GM18511 (cell line): ENCODE measurements around the gene PIK3R6.

ENCODE experiments used
- ATAC-seq: cut with Tn5 transposase; IDR thresholded peaks from one replicate; pipeline ENCODE4 v1.9.1; 2021; ENCODE audit warnings: mild to moderate bottlenecking, moderate library complexity; ENCODE audit not compliant: unreplicated experiment

Gene PIK3R6, protein sequence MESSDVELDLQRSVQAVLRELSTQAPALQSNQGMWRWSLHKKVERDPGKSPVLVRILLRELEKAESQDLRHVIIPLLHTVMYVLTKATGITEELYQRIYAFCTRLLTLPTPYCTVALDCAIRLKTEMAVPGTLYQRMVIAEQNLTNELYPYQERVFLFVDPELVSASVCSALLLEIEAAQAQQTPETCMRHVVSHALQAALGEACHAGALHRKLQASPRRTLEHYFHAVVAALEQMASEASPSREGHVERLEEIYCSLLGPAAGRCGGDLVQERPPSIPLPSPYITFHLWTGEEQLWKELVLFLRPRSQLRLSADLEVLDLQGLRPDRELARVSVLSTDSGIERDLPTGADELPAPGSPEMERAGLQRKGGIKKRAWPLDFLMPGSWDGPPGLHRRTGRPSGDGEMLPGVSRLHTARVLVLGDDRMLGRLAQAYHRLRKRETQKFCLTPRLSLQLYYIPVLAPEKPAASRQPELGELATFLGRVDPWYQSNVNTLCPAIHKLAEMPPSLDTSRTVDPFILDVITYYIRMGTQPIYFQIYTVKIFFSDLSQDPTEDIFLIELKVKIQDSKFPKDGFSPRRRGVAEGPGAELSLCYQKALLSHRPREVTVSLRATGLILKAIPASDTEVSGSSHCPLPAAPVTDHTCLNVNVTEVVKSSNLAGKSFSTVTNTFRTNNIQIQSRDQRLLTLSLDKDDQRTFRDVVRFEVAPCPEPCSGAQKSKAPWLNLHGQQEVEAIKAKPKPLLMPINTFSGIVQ

DNA sequence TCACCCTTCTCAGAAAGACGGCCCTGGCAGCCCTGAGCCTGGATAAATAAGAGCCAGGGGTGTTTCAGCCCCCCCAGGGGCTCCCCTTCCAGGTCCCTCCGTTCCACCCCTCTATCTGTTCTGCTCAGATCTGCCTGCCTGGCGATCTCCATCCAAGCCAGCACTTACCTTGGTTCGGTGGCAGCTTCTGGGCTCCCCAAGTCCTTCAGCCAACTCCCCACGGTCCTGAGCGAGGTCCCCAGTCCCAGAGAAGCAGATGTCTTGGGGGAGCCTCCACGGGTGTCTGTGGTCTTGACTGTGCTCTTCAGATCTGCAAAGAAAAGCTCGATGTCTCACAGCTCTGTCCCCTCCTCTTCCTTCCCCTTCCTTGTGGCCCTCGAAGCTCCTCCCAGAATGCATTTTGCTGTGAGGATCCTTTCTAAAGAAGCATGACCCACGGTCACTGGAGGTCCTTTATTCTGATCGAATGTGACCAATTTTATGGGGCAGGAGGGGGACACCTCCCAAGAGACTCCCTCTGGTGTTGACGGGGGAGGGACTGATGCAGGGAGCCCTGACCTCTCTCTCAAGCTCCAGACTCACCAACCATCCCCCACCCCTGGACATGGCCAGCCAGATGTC lies at the start of gene PIK3R6:
Gene PIK3R6 (minus strand): TSS at position 314 of the 621 bp plus-strand sequence. CDS start 17,880 bp downstream, outside the sequence.
- ATAC-seq: no peak

DNA sequence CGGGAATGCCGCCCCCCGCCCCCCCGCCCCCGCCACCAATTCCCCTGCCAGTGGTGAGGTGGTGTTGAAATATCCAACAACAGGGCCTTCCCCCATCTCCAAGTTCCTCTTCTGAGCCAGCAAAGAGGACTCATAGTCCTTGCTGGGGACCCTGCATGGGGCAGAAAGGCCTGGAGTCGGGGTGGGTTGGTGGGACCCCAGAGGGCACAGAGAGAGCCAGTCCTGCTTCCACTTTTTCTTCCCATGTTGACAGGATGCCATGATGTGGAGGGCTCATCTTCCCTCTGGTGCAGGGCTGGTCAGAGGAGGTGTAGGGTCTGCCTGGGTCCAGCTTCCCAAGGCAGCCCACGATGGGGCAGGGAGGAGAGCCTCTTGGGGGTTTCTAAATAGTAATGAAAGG lies 49.0 kb upstream of the PIK3R6 start:
- no peak for ATAC-seq

DNA sequence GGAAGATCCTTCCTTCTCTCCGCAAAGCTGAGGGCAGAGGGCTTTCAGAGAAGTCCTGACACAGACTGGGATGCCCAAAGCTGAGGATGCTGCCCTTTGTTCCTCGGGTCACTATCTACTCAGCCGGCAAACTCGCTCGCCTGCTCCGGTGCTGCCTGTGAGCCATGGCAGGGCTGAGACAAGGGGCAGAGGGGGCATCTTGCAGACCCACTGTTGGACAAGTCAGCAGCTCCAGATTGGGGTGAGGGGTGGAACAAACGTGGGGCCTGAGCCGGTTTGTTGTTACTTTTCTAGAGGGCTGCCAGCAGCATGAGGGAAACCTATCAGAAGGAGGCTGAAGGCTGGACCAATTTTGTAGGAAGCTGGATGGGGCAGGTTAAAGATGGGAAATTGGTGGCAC lies 47.1 kb upstream of the PIK3R6 start:
- no peak for ATAC-seq

DNA sequence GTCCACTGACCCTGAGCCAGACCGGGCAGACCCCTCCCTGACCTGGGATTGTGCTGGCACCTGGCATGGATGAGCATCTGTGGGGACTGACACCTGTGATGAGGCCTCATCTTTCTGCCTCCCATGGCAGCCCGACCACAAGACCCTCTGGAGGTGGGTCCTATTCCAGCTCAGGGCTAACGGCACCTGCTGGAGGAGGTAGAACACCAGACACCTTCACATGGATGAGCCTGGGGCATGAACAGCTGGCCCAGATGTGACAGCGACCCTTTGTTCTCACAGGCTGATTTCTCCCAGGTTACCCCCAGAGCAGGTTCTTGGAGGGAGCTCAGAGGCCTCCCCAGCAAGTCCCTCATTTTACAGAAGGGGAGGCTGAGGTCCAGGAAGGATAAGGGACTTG lies 46.4 kb upstream of the PIK3R6 start:
- ATAC-seq: no peak

DNA sequence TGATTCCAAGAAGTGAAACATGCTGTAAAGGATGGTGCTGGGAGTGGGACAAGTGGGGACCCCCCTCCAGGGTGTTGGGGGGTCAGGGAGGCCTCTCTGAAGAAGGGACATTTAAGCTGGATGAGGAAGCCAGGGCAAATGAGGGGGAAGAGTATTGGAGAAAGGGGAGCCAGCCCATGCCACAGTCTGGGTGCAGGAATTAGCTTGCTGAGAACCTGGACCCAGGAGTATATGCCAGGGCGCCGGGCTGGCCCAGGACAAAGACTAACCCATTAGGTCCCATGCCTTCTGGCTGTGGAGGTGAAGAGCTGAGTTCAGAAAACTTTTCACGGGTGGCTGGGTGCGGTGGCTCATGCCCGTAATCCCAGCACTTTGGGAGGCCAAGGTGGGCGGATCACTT lies 45.6 kb upstream of the PIK3R6 start:
- no peak for ATAC-seq

DNA sequence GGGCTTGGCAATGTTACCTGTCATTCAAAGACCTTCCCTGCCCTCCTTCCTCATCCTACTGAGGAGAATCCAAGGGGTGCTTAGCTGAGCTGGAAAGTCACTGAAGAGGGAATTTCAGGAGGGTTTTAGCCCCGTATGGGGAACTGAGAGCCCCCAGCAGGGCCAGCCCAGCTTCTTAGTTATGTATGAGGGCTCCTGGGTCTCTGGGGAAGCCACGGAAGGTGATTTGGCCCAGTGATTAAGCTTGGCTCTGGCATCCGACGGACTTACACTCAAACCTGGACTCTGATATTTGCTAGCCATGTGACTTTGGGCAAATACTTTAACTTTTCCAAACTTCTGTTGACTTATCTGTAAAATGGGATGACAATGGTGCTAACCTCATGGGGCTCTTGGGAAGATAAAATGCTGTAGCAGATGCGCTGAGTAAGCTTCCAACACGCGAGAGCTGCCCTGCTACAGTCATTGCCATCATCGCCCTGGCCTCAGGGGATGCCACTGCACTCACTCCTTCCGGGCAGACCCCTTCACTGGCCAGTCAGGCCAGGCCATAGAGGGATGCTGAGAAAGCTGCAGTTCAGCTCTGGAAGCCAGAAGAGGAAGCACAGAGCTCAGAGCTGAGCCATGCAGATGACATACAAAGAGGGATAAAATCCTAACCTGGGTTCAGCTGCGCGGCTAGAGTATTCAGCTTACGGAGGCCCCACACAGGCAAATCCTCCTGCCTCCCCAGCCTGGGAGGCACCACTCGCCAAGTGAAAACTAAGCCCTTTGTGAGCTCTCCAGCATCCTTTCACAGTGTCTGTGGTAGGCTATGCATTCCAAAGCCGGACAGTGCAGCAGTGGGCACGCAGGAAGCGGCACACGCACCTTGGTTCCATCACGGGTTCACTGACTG lies 44.9 kb upstream of the PIK3R6 start:
- ATAC-seq: no peak

DNA sequence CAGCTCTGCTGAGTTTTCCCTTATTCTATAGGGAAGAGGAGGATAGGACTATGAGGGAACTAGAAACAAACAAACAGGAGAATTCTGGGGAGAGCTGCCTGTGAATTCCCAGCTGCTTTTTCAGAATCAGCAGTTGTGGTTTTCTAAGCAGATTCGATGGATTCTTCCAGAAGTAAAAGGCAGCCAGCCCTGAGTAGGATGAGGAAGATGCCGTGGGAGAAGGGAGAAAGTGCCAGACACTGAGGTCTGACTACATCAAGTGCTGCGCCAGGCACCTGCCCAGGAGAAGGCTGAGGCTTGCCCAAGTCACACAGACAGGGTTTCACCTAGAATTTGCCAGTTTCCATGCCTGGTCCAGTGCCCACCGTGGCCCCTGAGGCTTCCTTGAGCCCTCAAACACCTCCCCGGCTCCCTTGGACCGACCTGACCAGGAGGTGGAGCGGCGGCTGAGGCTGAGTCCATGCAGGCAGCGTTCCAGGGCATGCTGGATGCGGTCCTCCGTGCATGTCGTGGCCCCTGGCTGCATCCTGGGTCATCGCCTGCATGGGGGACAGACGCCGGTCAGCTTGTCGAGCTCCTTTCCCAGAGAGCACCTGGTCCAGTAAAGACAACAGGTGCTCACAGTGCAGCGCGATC lies 43.6 kb upstream of the PIK3R6 start:
- ATAC-seq: no peak

DNA sequence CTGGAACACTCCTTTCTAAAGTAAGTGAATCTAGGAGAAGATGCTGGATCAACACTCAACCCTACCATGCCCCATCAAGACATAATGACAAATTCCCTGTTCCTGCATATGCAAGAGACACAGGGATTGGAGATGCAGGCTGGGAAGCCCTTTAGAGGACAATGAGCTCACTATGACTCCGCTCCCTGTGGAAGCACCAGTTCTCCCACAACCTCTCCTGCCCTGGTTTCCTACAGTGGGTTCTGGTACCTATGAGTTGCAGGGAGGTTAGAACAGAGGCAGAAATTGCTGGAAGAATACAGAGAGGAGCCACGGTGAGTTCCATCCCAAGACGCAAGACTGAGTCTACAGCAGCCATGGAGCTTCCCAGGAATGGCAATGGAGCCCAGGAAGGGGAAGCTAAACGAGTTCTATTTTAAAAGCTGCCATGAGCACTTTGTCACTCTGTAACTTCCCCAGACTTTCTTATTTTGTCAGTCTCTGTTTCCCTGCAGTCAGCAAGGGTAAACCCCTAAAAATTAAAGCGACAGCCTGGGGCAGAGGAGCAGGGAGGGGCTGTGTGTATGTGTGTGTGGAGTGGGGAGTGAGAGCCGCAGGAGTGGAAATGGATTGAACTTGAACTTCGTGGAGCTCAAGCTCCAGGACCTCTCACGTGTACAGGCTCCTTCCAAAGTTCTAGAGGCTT lies 42.3 kb upstream of the PIK3R6 start:
- ATAC-seq: no peak

DNA sequence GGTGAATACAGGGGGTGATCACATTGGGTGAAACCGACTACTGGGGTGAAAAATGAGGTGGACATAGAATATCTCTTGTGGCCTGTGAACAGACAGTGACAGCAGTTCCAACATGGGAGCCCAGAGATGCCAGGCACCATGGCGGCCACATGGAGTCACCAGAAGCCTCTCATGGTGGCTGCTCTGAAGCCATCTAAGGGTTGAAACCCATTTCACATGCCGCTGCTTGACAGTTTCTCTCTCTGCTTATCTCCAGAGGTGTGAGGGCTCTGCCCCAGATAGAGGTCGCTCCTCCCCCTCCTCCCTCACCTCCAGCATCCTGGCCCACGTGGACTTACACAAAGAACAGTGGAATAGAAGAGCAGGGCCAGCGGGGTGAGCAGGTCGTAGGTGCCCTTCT lies 37.9 kb upstream of the PIK3R6 start:
- ATAC-seq: no peak

DNA sequence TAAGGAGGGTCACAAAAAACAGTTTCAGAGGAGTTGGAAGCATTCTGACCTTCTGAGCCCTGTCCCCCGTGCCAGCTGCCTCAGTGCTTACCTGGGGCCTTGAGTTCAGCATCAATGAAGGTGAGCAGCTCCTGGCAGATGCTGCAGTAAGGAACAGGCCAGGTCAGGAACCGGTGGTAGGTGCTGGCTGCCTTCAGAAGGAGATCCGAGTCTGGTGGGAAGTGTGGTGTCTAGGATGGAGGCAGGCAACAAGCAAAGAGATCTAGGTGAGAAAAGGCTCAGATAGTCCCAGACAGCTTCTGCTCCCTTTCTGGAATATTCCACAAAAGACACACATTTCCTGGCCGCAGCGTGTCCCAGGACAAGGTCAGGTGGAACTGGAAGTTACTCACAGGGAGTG lies 37.2 kb upstream of the PIK3R6 start:
- ATAC-seq: no peak

DNA sequence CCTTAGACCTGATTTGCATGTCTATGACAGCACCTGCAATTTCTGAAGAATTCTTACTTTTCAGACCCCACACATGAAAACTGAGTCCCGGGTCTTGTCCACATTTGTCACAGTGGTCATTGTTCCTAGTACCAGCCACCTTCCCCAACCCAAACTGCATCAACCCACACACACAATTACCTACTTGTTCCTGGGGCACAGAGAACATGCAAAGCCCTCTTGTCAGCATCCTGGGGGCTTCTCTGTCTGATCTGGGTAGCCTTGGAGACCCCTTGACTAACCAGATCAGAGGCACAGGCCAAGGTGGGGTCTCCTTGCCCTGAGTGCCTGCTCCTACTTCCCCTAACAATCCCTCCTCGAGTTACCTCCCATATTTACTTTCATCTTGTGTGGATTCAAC lies 36.7 kb upstream of the PIK3R6 start:
- ATAC-seq: no peak

DNA sequence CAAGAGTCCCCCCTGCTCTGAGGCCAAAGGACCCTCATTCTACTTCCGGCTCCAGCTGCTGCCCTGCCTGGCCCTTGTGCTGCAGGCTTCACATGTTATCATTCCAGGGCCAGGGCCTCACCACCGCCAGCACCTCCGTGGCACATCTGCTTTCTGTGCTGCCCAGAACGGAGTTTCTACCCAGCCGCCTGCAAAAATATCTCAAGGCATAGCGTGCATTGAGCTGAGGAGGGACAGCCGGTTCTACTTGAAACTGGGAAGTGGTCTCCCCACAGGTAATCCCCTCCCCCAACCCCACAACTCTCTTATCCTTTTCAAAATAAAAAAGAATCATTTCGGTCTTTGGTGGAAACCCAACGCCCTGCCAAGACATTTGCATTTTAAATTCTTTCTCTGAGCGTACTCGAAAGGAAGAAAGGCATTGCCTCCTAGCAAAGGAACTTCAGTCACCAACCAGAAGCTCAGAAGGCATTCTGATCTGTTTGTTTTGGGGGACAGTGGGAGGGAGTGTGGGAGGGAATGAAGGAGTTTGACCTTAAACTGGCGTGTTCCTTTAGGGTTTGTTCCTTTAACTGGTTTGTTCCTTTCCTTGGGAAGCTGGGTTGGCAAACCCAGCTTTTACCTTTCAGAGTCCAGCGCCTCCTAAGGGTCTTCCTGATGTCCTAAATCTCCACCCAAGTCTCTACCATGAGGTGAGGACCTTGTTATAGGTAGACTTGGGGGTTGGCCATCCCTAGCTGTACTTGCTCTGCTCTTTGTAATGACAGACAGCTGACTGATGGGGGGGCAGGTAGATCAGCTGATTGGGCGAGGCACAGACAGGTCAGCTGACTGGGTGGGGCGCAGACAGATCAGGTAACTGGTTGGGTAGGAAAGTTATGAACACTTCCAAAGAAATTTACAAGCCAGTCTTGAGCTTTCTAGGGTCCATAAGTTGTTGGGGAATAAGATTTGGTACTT lies 33.4 kb upstream of the PIK3R6 start:
- peak; percentile 56 for ATAC-seq

DNA sequence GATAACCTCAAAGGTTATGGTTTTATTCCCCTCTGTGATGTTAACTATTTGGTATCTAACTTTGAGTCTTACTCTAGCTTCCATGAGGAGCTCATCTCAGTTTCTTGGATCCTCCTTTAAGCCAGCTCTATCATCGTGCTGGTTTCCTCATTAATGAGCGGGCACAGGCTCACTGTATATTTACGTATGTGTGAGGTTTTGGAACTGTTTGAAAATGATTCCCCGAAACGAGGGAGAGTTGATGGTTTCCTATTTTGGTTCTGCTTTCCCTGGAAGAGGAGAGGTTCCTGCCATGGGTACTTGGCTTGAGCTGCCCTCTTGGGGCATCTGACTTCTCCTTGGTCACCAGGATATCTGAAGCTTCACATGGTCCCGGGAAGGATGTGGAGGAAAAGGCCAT lies 32.7 kb upstream of the PIK3R6 start:
- ATAC-seq: no peak

DNA sequence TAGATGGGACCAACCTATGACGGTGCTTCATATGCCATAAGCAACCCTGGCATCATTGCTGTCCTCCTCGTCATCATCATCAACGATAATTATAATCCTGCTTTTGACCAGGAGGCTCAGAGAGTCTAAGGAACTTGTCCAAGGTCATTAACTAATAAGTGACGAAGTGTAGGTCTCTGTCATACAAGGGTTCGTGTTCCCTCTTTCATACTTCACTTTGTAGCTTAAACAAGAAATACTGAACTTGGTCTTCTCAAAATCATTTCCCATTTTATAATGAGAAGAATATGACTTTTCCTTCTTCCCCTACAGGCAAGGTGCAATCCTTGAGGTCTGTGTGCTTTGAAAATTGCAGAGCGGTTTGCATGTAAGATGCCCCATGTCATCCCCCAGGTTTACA lies 31.2 kb upstream of the PIK3R6 start:
- no peak for ATAC-seq

DNA sequence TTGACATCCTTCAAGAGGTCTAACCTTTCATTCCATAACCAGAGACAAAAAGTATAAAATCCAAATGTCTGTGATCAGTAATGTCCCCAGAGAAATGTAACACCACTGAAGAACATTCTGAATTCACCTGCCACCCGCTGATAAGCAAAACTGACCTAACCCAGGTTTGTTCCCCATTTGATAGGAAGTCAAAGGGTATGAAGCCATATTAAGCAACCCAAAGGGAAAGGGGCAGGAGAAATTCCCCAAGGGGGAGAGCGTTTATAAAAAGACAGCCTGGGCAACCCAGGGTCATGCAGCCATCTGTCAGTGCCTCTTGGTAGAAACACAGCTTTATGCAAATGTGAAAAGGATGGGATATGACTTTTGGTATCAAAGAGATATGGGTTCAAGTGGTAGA lies 30.7 kb upstream of the PIK3R6 start:
- no peak for ATAC-seq

DNA sequence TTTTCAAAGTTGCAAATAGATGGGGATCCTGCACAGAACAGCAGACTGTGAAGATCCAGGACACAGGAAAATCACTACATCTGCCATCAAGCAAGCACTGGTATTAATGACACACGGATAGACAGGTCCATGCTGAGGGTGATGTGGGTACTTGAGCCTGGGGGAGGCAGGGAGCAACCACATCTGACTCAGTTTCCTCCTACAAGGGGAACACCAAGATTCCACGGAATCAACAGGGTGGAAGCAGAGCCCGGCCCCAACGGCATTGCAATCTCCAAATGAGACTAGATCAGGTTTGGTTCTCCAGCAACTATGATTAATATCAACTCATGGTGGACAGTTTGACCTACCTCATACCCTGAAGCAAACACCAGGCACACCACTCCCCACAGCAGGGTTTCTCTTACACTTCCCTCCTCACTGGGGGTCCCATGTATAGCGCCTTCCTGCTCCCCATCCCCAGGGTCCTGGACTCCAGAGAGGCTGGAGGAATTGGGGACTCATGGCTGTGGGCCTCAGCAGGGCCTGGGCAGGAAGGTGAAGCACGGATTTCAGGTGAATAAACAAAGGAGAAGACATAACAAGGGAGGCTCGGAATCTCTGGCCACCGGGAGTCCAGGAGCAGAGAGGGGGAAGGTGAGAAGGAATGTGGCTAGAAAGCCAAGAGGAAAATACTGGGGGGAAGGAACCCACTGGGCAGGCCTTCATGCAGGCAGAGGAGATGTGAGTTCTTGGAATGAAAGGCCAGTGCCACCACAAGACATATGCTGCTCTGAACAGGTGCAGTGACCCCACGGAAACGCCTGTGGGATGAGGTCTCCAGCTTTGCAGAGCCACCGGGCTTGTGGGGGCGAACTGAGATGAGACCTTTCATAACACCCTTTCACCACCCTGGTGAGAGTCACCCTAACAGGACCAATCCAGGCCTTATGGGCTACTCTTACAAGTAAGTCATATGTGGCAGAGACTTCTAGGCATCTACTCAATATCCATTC lies 29.5 kb upstream of the PIK3R6 start:
- ATAC-seq: no peak

DNA sequence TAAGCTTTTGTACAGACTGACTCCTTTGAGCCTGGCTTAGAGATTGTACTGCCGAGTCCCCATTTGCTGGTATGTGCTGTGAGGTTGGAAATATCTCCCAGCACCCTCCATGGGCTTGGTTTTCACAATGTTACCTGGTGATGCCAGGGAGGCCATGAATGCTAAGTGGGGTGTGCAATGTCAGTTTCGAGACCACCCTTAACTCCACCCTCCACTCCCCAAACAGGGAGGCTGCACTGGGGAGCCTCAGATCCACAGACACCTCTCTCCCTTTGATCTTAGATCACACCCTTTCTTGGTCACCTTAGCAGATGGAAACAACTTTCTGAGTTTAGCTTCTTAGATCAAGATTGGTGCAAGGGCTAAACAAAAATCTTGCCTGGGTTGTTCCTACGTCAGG lies 28.6 kb upstream of the PIK3R6 start:
- no peak for ATAC-seq
